GM21515 (cell line): ENCODE data around the gene RHOA.

ENCODE experiments used
- ATAC-seq: cut with Tn5 transposase; IDR thresholded peaks from one replicate; pipeline ENCODE4 v1.9.1; 2021; ENCODE audit not compliant: unreplicated experiment

RHOA gene

GRCh38 chr3:49411968-49412631 lies at the start of gene RHOA, which contains the start of gene TCTA:
TSS of gene RHOA (minus strand) at chr3:49411976. CDS start at chr3:49375589, 36,387 bp downstream.
TSS of gene TCTA (plus strand) at chr3:49412423. CDS start at chr3:49412427, 4 bp downstream.
- ATAC-seq, result peak; percentile 79

- no peak for ATAC-seq
Observed at GRCh38 chr3:49460956-49461355, 49.2 kb upstream of the RHOA start.

GRCh38 chr3:49460188-49460890 lies 48.6 kb upstream of the RHOA start:
- no peak for ATAC-seq

GRCh38 chr3:49456466-49456865 lies 44.7 kb upstream of the RHOA start:
- ATAC-seq, result no peak

- no peak for ATAC-seq
Observed at GRCh38 chr3:49454898-49455681, 43.3 kb upstream of the RHOA start.

GRCh38 chr3:49454458-49454857 lies 42.7 kb upstream of the RHOA start:
- ATAC-seq, result no peak

GRCh38 chr3:49453621-49454020 lies 41.8 kb upstream of the RHOA start:
- ATAC-seq, result no peak

GRCh38 chr3:49445391-49445790 lies 33.6 kb upstream of the RHOA start:
- ATAC-seq, result no peak

- no peak for ATAC-seq
Observed at GRCh38 chr3:49434731-49435130, 23.0 kb upstream of the RHOA start.

- ATAC-seq, result no peak
Observed at GRCh38 chr3:49428752-49429080, 16.9 kb upstream of the RHOA start.

- ATAC-seq, result no peak
Observed at GRCh38 chr3:49427586-49427985, 15.8 kb upstream of the RHOA start.

GRCh38 chr3:49424816-49425215 lies 13.0 kb upstream of the RHOA start:
- ATAC-seq, result no peak

- no peak for ATAC-seq
Observed at GRCh38 chr3:49422379-49423248, 10.8 kb upstream of the RHOA start, which contains the start of gene AMT. TSS of gene AMT (minus strand) at chr3:49422473. CDS start at chr3:49422450, 23 bp downstream.

- no peak for ATAC-seq
Observed at GRCh38 chr3:49421890-49422378, 10.2 kb upstream of the RHOA start.

- ATAC-seq, result no peak
Observed at GRCh38 chr3:49417516-49418120, 5.8 kb upstream of the RHOA start.

GRCh38 chr3:49416867-49417266 lies 5.1 kb upstream of the RHOA start:
- ATAC-seq, result no peak

GRCh38 chr3:49415931-49416601 lies 4.3 kb upstream of the RHOA start:
- no peak for ATAC-seq

- no peak for ATAC-seq
Observed at GRCh38 chr3:49414753-49415152, 3.0 kb upstream of the RHOA start.

GRCh38 chr3:49413338-49413734 lies 1.6 kb upstream of the RHOA start:
- ATAC-seq, result no peak
